H1 (cell line): ENCODE data around the gene ZNF789. TPM values are rescaled to one million over a fixed set of nuclear protein-coding genes. Genes with fewer than 3 reads are reported as not detected.
A peak's percentile ranks its signal among the peaks of the same experiment; 100 is the strongest.

Experiments used
- CTCF ChIA-PET: fragments of 300-600 bp; sonication (Branson Sonifier 250); formaldehyde crosslinking; loops from one replicate; lab custom pipeline; 2021; ENCODE audit not compliant: partially characterized antibody; lab: Charles Lee
- POLR2A ChIA-PET: fragments of 300-600 bp; sonication (Branson Sonifier 250); formaldehyde crosslinking; loops from one replicate; lab custom pipeline; 2021; ENCODE audit warnings: inconsistent platforms; ENCODE audit not compliant: partially characterized antibody; lab: Charles Lee
- DNase-seq, 2 experiments: peaks; one replicate each; pipeline versions ENCODE4 v3.0.0 to v3.0.0-alpha.2; 2010 to 2022; ENCODE audit warnings: low spot score in 2 of 2, low read depth in 1 of 2, mixed read lengths in 1 of 2
- FAIRE-seq: peaks from 2 replicates; lab custom pipeline; 2011; peaks lifted over from hg19 to GRCh38; lab: Jason Lieb, UNC
- H2AFZ ChIP-seq: 2 replicates; pipeline ENCODE4 v1.8.1; 2012; ENCODE audit warnings: low read length, inconsistent platforms
- H2AK5ac ChIP-seq: 2 replicates; pipeline ENCODE4 v1.6.1; 2013; ENCODE audit warnings: low read depth, low read length
- H2BK120ac ChIP-seq: replicated peaks from 2 replicates; pipeline ENCODE3; 2013; ENCODE audit warnings: low read depth, low read length, inconsistent platforms
- H2BK12ac ChIP-seq: 2 replicates; pipeline ENCODE4 v1.6.1; 2013; ENCODE audit warnings: low read depth, low read length
- H2BK15ac ChIP-seq: 2 replicates; pipeline ENCODE4 v1.6.1; 2013; ENCODE audit warnings: low read length
- H2BK20ac ChIP-seq: 2 replicates; pipeline ENCODE4 v1.6.1; 2013; ENCODE audit warnings: low read length
- H2BK5ac ChIP-seq: 2 replicates; pipeline ENCODE4 v1.6.1; 2013; ENCODE audit warnings: low read depth, low read length
- H3K14ac ChIP-seq: 2 replicates; pipeline ENCODE4 v1.6.1; 2013; ENCODE audit warnings: inconsistent platforms; ENCODE audit not compliant: insufficient read length
- H3K18ac ChIP-seq: 2 replicates; pipeline ENCODE4 v1.6.1; 2013; ENCODE audit warnings: low read length; ENCODE audit errors: extremely low read depth
- H3K23ac ChIP-seq: 2 replicates; pipeline ENCODE4 v1.6.1; 2013; ENCODE audit warnings: inconsistent platforms; ENCODE audit not compliant: insufficient read length
- H3K23me2 ChIP-seq: 2 replicates; pipeline ENCODE4 v1.6.1; 2013; ENCODE audit warnings: low read depth, low read length
- H3K27ac ChIP-seq: 2 replicates; pipeline ENCODE4 v1.6.1; 2011; ENCODE audit warnings: low read depth, low read length, inconsistent platforms
- H3K27me3 ChIP-seq, 4 experiments: replicated peaks in 1 of 4; 1 replicate in 1 of 4; 2 replicates in 3 of 4; pipeline versions ENCODE4 v1.6.1 to v1.8.1; 2011 to 2013; ENCODE audit warnings: low read length in 3 of 4, mild to moderate bottlenecking in 3 of 4, inconsistent platforms in 2 of 4, mixed read lengths in 2 of 4, moderate library complexity in 1 of 4; ENCODE audit not compliant: control insufficient read depth in 3 of 4, insufficient read depth in 3 of 4; ENCODE audit errors: extremely low read depth in 1 of 4
- H3K36me3 ChIP-seq, 4 experiments: 2 replicates each; pipeline versions ENCODE4 v1.6.1 to v1.8.1; 2011 to 2013; ENCODE audit warnings: mild to moderate bottlenecking in 4 of 4, low read length in 3 of 4, moderate library complexity in 2 of 4, control low read depth in 1 of 4, inconsistent platforms in 1 of 4; ENCODE audit not compliant: insufficient read depth in 4 of 4, control insufficient read depth in 2 of 4
- H3K4ac ChIP-seq: replicated peaks from 2 replicates; pipeline ENCODE3; 2013; ENCODE audit warnings: low read length, low read depth, mixed read lengths, inconsistent platforms; ENCODE audit not compliant: insufficient read length
- H3K4me1 ChIP-seq, 4 experiments: replicated peaks in 1 of 4; 1 replicate in 1 of 4; 2 replicates in 3 of 4; pipeline versions ENCODE4 v1.6.1 to v1.8.1; 2011 to 2013; ENCODE audit warnings: low read length in 3 of 4, inconsistent platforms in 2 of 4, mixed read lengths in 1 of 4; ENCODE audit not compliant: insufficient read depth in 4 of 4, control insufficient read depth in 3 of 4
- H3K4me2 ChIP-seq, 2 experiments: 2 replicates each; pipeline versions ENCODE4 v1.6.1 to v1.8.1; 2011 to 2013; ENCODE audit warnings: low read depth in 2 of 2, low read length in 2 of 2, control low read depth in 1 of 2, inconsistent platforms in 1 of 2, mild to moderate bottlenecking in 1 of 2; ENCODE audit not compliant: insufficient read depth in 1 of 2
- H3K4me3 ChIP-seq, 4 experiments: fragments of 200-600, 300-600 bp in 1 of 4; sonication (generic), shearing (Covaris generic), sonication (Bioruptor Twin) in 1 of 4; 2 replicates each; pipeline versions ENCODE4 v1.5.1 to v1.8.1; 2011 to 2016; ENCODE audit warnings: low read length in 4 of 4, low read depth in 3 of 4, control low read depth in 2 of 4, inconsistent platforms in 2 of 4, mild to moderate bottlenecking in 2 of 4, mixed read lengths in 1 of 4, moderate library complexity in 1 of 4; ENCODE audit not compliant: insufficient read depth in 2 of 4; ENCODE audit errors: extremely low read depth in 1 of 4
- H3K56ac ChIP-seq: replicated peaks from 2 replicates; pipeline ENCODE3; 2013; ENCODE audit warnings: low read depth, mild to moderate bottlenecking, mixed read lengths, low read length, inconsistent platforms; ENCODE audit not compliant: insufficient read length
- H3K79me1 ChIP-seq: 2 replicates; pipeline ENCODE4 v1.6.1; 2013; ENCODE audit warnings: low read depth, low read length, control low read depth
- H3K79me2 ChIP-seq, 2 experiments: 2 replicates each; pipeline versions ENCODE4 v1.6.1 to v1.8.1; 2012 to 2013; ENCODE audit warnings: low read length in 2 of 2, mild to moderate bottlenecking in 2 of 2, inconsistent platforms in 1 of 2; ENCODE audit not compliant: insufficient read depth in 2 of 2, control insufficient read depth in 1 of 2
- H3K9ac ChIP-seq, 4 experiments: replicated peaks in 1 of 4; 1 replicate in 1 of 4; 2 replicates in 3 of 4; pipeline versions ENCODE4 v1.6.1 to v1.8.1; 2011 to 2013; ENCODE audit warnings: low read depth in 3 of 4, low read length in 3 of 4, control low read depth in 2 of 4, mild to moderate bottlenecking in 2 of 4, moderate library complexity in 2 of 4, inconsistent platforms in 1 of 4; ENCODE audit errors: extremely low read depth in 1 of 4
- H3K9me3 ChIP-seq, 2 experiments: 2 replicates each; pipeline versions ENCODE4 v1.6.1 to v1.8.1; 2012 to 2013; ENCODE audit warnings: mild to moderate bottlenecking in 2 of 2, moderate library complexity in 2 of 2, control low read depth in 1 of 2, inconsistent platforms in 1 of 2, low read depth in 1 of 2, low read length in 1 of 2, mixed read lengths in 1 of 2; ENCODE audit not compliant: insufficient read depth in 2 of 2
- H4K20me1 ChIP-seq, 2 experiments: replicated peaks in 1 of 2; 2 replicates each; pipeline versions ENCODE3 to v1.8.1; 2011 to 2013; ENCODE audit warnings: inconsistent platforms in 2 of 2, low read length in 2 of 2, mild to moderate bottlenecking in 1 of 2; ENCODE audit not compliant: insufficient read depth in 2 of 2, control insufficient read depth in 1 of 2
- H4K5ac ChIP-seq: 2 replicates; pipeline ENCODE4 v1.6.1; 2013; ENCODE audit warnings: low read length, low read depth, mixed read lengths, inconsistent platforms; ENCODE audit not compliant: insufficient read length
- H4K8ac ChIP-seq: 2 replicates; pipeline ENCODE4 v1.8.0; 2013; ENCODE audit warnings: mild to moderate bottlenecking, moderate library complexity, low read length, inconsistent platforms; ENCODE audit not compliant: insufficient read depth; ENCODE audit errors: extremely low read depth
- H4K91ac ChIP-seq: replicated peaks from 2 replicates; pipeline ENCODE3; 2013; ENCODE audit warnings: low read length, mixed read lengths, inconsistent platforms; ENCODE audit not compliant: insufficient read length
- TEAD4 ChIP-seq: IDR thresholded peaks from 2 replicates; pipeline ENCODE4 v1.6.1; 2012; ENCODE audit warnings: low read depth, low read length, inconsistent platforms, mixed read lengths
- WGBS, 2 experiments: shearing (Covaris generic) in 1 of 2; methylation state at CpG; one replicate each; pipeline versions ENCODE4 v1.1.6 to v1.1.7; 2013 to 2015; ENCODE audit warnings: low lambda C conversion rate in 2 of 2, mixed read lengths in 2 of 2, inconsistent platforms in 1 of 2, low coverage in 1 of 2, missing lambda C conversion rate in 1 of 2; ENCODE audit not compliant: insufficient replicate concordance in 2 of 2, insufficient coverage in 1 of 2, insufficient read length in 1 of 2; ENCODE audit errors: extremely low coverage in 1 of 2, missing lambda C conversion rate in 1 of 2; 5-methylcytosine and 5-hydroxymethylcytosine counted together
- polyA plus RNA-seq, 7 experiments: library from polyadenylated mRNA; depleted of rRNA in 3 of 7; stranded (reverse) in 5 of 7; unstranded in 2 of 7; fragments of >200 nt in 5 of 7; fragments of 200-250 nt in 2 of 7; gene quantifications; 1 replicate in 5 of 7; 2 replicates in 1 of 7; 4 replicates in 1 of 7; pipeline versions ENCODE4 v1.2.1 to v1.2.3, GENCODE V29; 2011 to 2013; ENCODE audit warnings: missing spikeins in 2 of 7, mixed read lengths in 2 of 7
- total RNA-seq: library from RNA; stranded (reverse); fragmentation: NEBNext Ultra II Directional; extraction: Animal tissue kit (Norgen Biotek cat#: 25700); gene quantifications from 2 replicates; pipeline ENCODE4 v1.2.1, GENCODE V29; 2021

Gene ZNF789
- total and polyA plus RNA-seq, 2 of the 8 experiments (the other 6 are each of a cell fraction or from before 2014, with no cell fraction given) = 11.4 to 12.5 TPM

DNA sequence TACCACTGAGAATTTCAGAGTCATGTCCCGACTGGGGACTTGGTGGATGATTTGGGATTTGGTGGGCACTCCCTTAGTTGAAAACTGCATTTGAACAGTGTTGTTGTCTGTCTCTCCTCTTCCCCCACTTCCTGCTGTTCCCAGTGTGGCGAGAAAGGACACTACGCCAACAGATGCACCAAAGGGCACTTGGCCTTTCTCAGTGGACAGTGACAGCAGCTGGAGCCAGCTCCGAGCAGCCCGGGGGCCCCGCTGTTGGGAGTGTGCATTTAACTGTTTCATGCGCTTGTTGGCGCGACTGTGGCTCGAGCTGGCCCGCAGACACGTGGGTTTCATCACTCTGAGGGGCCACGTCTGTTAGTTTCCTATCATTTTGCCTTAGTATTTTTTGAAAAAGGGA lies 16.4 kb upstream of the ZNF789 start:
- no peak for FAIRE-seq
- Histone ChIP-seq H3K4me2 (no peak overlapping the region), H2BK5ac (no peak overlapping the region), H3K56ac (no peak overlapping the region), H2BK120ac (no peak overlapping the region), H2BK20ac (no peak overlapping the region), H3K27ac (no peak overlapping the region), H3K27me3 (no peaks in the 10 kb centered on the region), H2BK12ac (no peak overlapping the region), H3K9me3 (no peaks in the 10 kb centered on the region), H2AFZ (no peak overlapping the region), H4K91ac (no peak overlapping the region), H3K23ac (no peak overlapping the region), H3K4ac (no peak overlapping the region), H4K5ac (no peak overlapping the region), H3K18ac (no peak overlapping the region), H3K79me2 (peaks cover 3 to 27% of the 10 kb centered on the region in 2 experiments; a peak in 3 of 4 replicates), H3K14ac (no peak overlapping the region), H4K8ac (peak overlapping the region; percentile 52; the same call in 1 of the 2 replicates), H3K4me3 (no peak overlapping the region), H3K23me2 (no peaks in the 10 kb centered on the region), H3K36me3 (peaks cover 22 to 82% (median 58%) of the 10 kb centered on the region in 4 experiments), H3K9ac (no peak overlapping the region), H2BK15ac (no peak overlapping the region), H4K20me1 (peaks cover 13 to 33% of the 10 kb centered on the region in 2 experiments), H2AK5ac (no peak overlapping the region), H3K4me1 (no peaks in the 10 kb centered on the region; a peak in 1 of 7 replicates), H3K79me1 (peaks cover 3% of the 10 kb centered on the region)
- 88% methylated on average over 13 of the region's 13 CpGs; no CpG with 5 or more reads in 1 of the 2 experiments for WGBS, 2 experiments
- ChIA-PET POLR2A (interaction anchor here (1.0 to 10.7 kb wide), 11 partner anchors 6 to 102 kb away, joined by 3 to 100 read pairs (median 9); partner anchors contain the start of genes ATP5MF, BUD31, CPSF4 and PDAP1), CTCF (interaction anchor here (0.7 to 2.1 kb wide), 7 partner anchors 8 to 53 kb away, joined by 3 to 7 read pairs (median 3); no protein-coding TSS in a partner anchor)
- no peak for DNase-seq
- TF ChIP-seq TEAD4 = no peak
